Esophagus squamous epithelium (tissue), 5 donors: ENCODE measurements around the gene CLEC2L. TPM values are rescaled to one million over a fixed set of nuclear protein-coding genes. Genes with fewer than 3 reads are reported as not detected.

Experiments used
- DNase-seq: peaks from one replicate; lab custom pipeline; 2025; lab: John Stamatoyannopoulos, UW
- H3K27ac ChIP-seq, 4 donors: fragments of 200-600 bp; sonication (generic); one replicate each; pipeline ENCODE4 v1.5.1; 2016 to 2019; ENCODE audit warnings: mild to moderate bottlenecking in 1 of 4
- H3K27me3 ChIP-seq, 4 donors: fragments of 200-600 bp; sonication (generic); 1 replicate in 3 of 4; 2 replicates in 1 of 4; pipeline versions ENCODE4 v1.5.1 to v1.6.0; 2017 to 2021; ENCODE audit warnings: antibody characterized with exemption in 1 of 4
- H3K36me3 ChIP-seq, 3 donors: fragments of 200-600 bp; sonication (generic); one replicate each; pipeline ENCODE4 v1.5.1; 2016 to 2019
- H3K4me1 ChIP-seq, 3 donors: fragments of 200-600 bp; sonication (generic); one replicate each; pipeline ENCODE4 v1.5.1; 2017 to 2019
- H3K4me3 ChIP-seq, 4 donors: fragments of 200-600 bp; sonication (generic); 1 replicate in 3 of 4; 2 replicates in 1 of 4; pipeline ENCODE4 v1.5.1; 2016 to 2019; ENCODE audit warnings: mild to moderate bottlenecking in 2 of 4, moderate library complexity in 1 of 4
- H3K9me3 ChIP-seq, 3 donors: fragments of 200-600 bp; sonication (generic); one replicate each; pipeline ENCODE4 v1.5.1; 2016 to 2019
- CTCF ChIP-seq, 6 experiments: fragments of 450-650 bp in 4 of 6; fragments of 200-600 bp in 2 of 6; sonication (generic) in 2 of 6; IDR thresholded peaks; one replicate each; pipeline ENCODE4 v1.5.1; 2016 to 2019; ENCODE audit warnings: antibody characterized with exemption in 6 of 6, mild to moderate bottlenecking in 4 of 6, moderate library complexity in 4 of 6
- POLR2A ChIP-seq, 4 donors: fragments of 450-650 bp; IDR thresholded peaks; one replicate each; pipeline ENCODE4 v1.6.1; 2017; ENCODE audit warnings: antibody characterized with exemption in 4 of 4, mild to moderate bottlenecking in 4 of 4, moderate library complexity in 3 of 4
- WGBS, 2 donors: methylation state at CpG; one replicate each; pipeline ENCODE4 v1.1.5; 2018; 5-methylcytosine and 5-hydroxymethylcytosine counted together
- intact Hi-C: fragments of 100-400 bp; cut with DNase I; formaldehyde crosslinking; loops from one replicate; pipeline ENCODE4 v1.15.0; 2022
- total RNA-seq, 4 donors: library from RNA; depleted of rRNA; stranded (reverse); fragments of >200 nt; gene quantifications; one replicate each; pipeline ENCODE4 v1.1.0, GENCODE V29; 2016
- donor health status: DM: yes; HTN: yes; CAD: no.

The CLEC2L gene
- total RNA-seq, 4 donors from 2014 or later, result not detected

DNA sequence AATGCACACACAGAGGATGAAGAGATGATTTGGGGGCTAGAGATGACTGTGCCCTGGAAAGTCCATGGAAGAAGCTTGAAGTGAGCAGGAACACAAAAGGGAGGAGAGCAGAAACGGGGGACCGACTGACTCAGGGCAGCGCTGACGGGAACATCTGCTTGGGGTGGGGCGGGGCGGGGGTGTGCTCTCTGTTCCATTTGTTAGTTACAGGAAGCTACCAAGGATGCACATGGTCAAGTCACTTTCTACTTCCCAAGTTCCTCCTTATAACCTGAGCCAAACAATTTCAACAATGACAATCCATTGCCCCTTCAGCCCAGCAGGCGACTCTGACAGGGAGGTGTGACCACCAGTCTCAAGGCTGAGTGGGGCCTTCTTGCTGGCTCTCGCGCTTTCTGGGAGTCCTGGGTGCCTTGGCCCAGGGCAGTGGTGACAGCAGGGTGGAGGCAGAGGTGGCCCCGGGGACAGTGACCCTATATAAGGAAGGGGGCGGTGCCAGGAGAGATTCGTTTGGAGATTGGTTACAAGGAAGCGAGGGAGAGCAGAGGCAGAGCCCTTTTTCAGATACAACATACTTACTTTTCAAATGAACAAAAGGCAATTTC, 39.6 kb downstream of the CLEC2L start:
- H3K27ac ChIP-seq, result no peak overlapping the region
- peaks cover 0 to 34% (median 0%) of the 10 kb centered on the region in 3 donors for H3K36me3 ChIP-seq
- H3K9me3 ChIP-seq, result no peaks in the 10 kb centered on the region
- H3K27me3 ChIP-seq, result no peaks in the 10 kb centered on the region
- no peaks in the 10 kb centered on the region for H3K4me1 ChIP-seq
- 76 to 79% methylated on average over 12 to 13 of the region's 13 CpGs for WGBS, 2 donors
- DNase-seq, result no peak
- intact Hi-C loops, result no loop called here
- H3K4me3 ChIP-seq, result no peak overlapping the region
- TF ChIP-seq POLR2A (IDR thresholded peaks at IDR 0.05), result no peak
- no peak for TF ChIP-seq CTCF (IDR thresholded peaks at IDR 0.05)

GRCh38 chr7:139563856-139564255, 40.4 kb downstream of the CLEC2L start:
- Histone ChIP-seq H3K36me3 (peaks cover 0 to 42% (median 6%) of the 10 kb centered on the region in 3 donors), H3K27me3 (no peaks in the 10 kb centered on the region), H3K4me1 (no peaks in the 10 kb centered on the region), H3K9me3 (no peaks in the 10 kb centered on the region), H3K4me3 (no peak overlapping the region), H3K27ac (no peak overlapping the region)
- 82 to 90% methylated on average over 5 of the region's 5 CpGs for WGBS, 2 donors
- no peak for DNase-seq
- intact Hi-C loops, result no loop called here
- TF ChIP-seq POLR2A (IDR thresholded peaks at IDR 0.05) (no peak), CTCF (IDR thresholded peaks at IDR 0.05) (no peak)

- DNase-seq, result no peak
- no peaks in the 10 kb centered on the region for H3K27me3 ChIP-seq
- TF ChIP-seq POLR2A (IDR thresholded peaks at IDR 0.05) (no peak), CTCF (IDR thresholded peaks at IDR 0.05) (no peak)
- H3K36me3 ChIP-seq, result peaks cover 0 to 64% (median 7%) of the 10 kb centered on the region in 3 donors
- intact Hi-C loops, result no loop called here
- H3K4me3 ChIP-seq, result no peak overlapping the region
- H3K4me1 ChIP-seq, result no peaks in the 10 kb centered on the region
- 91 to 95% methylated on average over 3 to 6 of the region's 6 CpGs for WGBS, 2 donors
- H3K27ac ChIP-seq, result no peak overlapping the region
- no peaks in the 10 kb centered on the region for H3K9me3 ChIP-seq
These were observed 42.6 kb downstream of the CLEC2L start for GRCh38 chr7:139566075-139566474.

DNA sequence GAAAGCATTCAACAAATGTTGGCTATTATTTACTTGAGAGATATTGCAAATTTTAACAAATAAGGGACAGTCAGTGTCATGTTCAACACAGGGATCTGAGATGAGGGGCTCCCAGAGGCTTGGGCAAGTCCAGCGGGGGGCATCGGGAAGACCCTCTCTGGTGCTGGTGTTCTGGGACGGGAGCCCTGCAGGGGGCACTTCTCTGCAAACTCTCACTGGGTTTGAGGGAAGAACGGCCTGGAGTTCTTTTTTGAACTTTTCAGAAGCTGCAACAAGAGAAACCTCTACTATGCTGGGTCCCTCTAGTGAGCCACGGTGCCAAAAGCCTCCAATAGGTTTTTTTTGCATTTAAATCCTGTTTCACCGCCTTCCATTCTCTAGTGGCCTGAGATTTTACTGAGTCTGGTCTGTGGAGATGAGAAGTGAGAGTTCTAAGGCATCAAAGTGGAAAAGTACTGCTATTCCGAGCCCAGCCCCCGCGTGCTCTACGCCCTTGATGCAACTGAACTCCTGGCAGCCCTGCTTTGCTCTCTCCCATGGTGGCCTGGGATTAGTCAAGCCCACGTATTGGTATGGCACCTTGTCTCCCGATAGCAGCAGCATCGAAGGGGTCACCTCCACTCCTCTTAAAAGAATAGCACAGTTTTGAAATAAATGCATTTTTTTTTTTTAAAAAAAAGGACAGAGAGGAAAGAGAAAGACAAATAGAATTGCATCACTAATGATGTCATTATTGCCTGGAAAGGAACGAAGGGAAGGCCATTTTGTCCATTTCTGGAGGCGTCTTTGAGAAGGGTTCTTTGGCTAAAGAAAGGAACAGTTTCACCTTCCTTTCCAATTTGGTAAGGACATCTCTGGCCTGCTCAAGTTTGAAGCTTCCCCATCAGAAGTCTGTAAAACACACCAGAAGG, 43.5 kb downstream of the CLEC2L start:
- no peak for TF ChIP-seq POLR2A (IDR thresholded peaks at IDR 0.05)
- TF ChIP-seq CTCF (IDR thresholded peaks at IDR 0.05), result no peak
- H3K27me3 ChIP-seq, result no peaks in the 10 kb centered on the region
- no peak for DNase-seq
- H3K4me1 ChIP-seq, result no peaks in the 10 kb centered on the region
- no peak overlapping the region for H3K4me3 ChIP-seq
- H3K27ac ChIP-seq, result no peak overlapping the region
- 87 to 90% methylated on average over 15 of the region's 15 CpGs for whole genome bisulfite sequencing, 2 donors
- H3K9me3 ChIP-seq, result no peaks in the 10 kb centered on the region
- H3K36me3 ChIP-seq, result peaks cover 0 to 74% (median 7%) of the 10 kb centered on the region in 3 donors
- intact Hi-C loops, result no loop called here
